ENCODE data around the gene CIDEA. TPM values are rescaled to one million over a fixed set of nuclear protein-coding genes. Genes with fewer than 3 reads are reported as not detected.

Gene CIDEA
- total and polyA plus RNA-seq, 2 experiments from 2014 or later: not detected

DNA sequence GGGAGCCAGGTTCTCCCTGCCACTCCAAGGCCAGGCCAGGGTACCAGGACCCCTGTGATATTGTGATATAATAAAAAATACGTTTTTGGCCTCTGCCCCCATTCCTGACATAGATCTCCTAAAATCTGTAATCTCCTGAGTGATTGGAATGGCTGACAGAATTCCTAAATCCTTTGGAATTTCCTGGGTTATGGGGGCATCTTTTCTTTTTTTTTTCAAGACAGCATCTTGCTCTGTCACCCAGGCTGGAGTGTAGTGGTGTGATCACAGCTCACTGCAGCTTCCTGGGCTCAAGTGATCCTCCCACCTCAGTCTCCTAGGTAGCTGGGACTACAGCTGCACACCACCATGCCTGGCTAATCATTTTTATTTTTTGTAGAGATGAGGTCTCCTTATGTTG, 27.7 kb downstream of the CIDEA start:
- Histone ChIP-seq H3K27ac (peak overlapping the region; percentile 26), H3K4me1 (ENCODE audit: low read depth) (peaks cover 38% of the 10 kb centered on the region), H3K27me3 (peaks cover 3% of the 10 kb centered on the region), H3K36me3 (no peaks in the 10 kb centered on the region), H3K4me3 (no peak overlapping the region), H3K9me3 (ENCODE audit: low read depth) (no peaks in the 10 kb centered on the region)
- TF ChIP-seq, protein P1, sequence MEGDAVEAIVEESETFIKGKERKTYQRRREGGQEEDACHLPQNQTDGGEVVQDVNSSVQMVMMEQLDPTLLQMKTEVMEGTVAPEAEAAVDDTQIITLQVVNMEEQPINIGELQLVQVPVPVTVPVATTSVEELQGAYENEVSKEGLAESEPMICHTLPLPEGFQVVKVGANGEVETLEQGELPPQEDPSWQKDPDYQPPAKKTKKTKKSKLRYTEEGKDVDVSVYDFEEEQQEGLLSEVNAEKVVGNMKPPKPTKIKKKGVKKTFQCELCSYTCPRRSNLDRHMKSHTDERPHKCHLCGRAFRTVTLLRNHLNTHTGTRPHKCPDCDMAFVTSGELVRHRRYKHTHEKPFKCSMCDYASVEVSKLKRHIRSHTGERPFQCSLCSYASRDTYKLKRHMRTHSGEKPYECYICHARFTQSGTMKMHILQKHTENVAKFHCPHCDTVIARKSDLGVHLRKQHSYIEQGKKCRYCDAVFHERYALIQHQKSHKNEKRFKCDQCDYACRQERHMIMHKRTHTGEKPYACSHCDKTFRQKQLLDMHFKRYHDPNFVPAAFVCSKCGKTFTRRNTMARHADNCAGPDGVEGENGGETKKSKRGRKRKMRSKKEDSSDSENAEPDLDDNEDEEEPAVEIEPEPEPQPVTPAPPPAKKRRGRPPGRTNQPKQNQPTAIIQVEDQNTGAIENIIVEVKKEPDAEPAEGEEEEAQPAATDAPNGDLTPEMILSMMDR (IDR thresholded peaks at IDR 0.05; ENCODE audit: low read depth, low read length): no peak
- no peak for DNase-seq (ENCODE audit: low read depth in 1 of 2, low spot score in 1 of 2)

DNA sequence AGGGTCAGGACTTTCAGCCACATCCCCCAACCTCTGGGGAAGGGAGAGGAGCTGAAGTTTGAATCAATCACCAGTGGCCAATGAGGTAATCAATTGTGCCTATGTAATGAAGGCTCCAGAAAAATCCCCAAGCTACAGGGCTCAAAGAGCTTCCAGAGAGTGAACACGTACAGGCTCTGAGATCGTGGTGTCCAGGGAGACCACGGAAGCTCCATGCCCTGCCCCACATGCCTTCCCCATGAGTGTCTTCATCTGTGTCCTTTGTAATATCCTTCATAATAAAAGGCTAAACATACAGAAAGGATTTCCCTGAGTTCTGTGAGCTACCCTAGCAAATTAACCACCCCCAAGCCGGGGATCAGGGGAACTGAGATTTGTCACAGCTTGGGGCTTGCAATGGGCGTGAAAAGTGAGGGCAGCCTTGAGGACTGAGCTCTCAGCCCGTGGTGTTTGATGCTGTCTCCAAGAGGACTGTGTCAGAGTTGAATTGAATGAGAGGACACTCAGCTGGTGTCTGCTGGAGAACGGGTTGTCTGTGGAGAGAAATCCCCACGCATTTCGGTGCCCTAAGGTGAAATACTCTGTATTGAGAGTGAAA, 28.4 kb downstream of the CIDEA start:
- H3K4me3 ChIP-seq: no peak overlapping the region
- H3K9me3 ChIP-seq (ENCODE audit: low read depth): no peaks in the 10 kb centered on the region
- no peaks in the 10 kb centered on the region for H3K36me3 ChIP-seq
- peak overlapping the region; percentile 26 for H3K27ac ChIP-seq
- H3K4me1 ChIP-seq (ENCODE audit: low read depth): peaks cover 36% of the 10 kb centered on the region
- DNase-seq (ENCODE audit: low read depth in 1 of 2, low spot score in 1 of 2): peak in 1 of 2 donors; percentile 68
- TF ChIP-seq, protein P1 (IDR thresholded peaks at IDR 0.05; ENCODE audit: low read depth, low read length): no peak
- peaks cover 9% of the 10 kb centered on the region for H3K27me3 ChIP-seq

DNA sequence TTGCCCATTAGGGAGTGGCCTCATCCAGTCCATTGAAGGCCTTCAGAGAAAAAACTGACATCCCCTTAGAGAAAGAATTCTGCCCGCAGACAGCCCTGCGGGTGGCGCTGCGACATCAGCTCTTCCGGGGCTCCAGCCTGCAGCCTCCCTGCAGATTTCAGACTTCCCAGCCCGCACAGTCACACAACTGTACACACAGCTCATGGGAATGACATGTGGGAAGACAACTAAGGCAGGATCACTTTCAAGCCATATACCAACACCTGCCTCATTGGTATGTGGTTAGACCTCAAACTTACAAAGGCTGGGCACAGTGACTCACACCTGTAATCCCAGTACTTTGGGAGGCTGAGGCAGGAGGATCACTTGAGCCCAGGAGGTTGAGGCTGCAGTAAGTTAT, 29.1 kb downstream of the CIDEA start:
- peak; percentile 33 to 52 for DNase-seq (ENCODE audit: low read depth in 1 of 2, low spot score in 1 of 2)
- H3K9me3 ChIP-seq (ENCODE audit: low read depth): no peaks in the 10 kb centered on the region
- H3K4me3 ChIP-seq: no peak overlapping the region
- H3K27me3 ChIP-seq: peaks cover 9% of the 10 kb centered on the region
- TF ChIP-seq, protein P1 (IDR thresholded peaks at IDR 0.05; ENCODE audit: low read depth, low read length): peak; percentile 38
- peaks cover 30% of the 10 kb centered on the region for H3K4me1 ChIP-seq (ENCODE audit: low read depth)
- no peaks in the 10 kb centered on the region for H3K36me3 ChIP-seq
- no peak overlapping the region for H3K27ac ChIP-seq

DNA sequence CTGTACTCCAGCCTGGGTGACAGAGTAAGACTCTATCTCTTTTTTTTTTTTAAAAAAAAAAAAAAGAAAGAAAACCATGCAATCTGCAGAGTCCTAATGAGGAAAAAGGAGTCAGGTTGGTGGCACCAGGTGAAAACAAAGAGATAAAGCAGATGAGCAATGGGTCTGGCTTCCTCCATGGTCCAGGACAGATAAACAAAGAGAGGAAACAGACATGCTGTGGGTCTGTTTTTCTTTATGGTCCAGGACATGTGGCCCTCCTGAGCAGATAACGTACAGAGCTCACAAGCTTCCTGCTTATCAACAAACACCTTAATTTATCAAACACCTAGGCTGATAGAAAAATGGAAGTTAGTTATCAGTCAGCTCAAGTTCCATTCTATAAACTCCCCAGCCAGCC, 29.5 kb downstream of the CIDEA start:
- no peak for DNase-seq (ENCODE audit: low read depth in 1 of 2, low spot score in 1 of 2)
- H3K36me3 ChIP-seq: no peaks in the 10 kb centered on the region
- H3K27me3 ChIP-seq: peaks cover 9% of the 10 kb centered on the region
- TF ChIP-seq, protein P1 (IDR thresholded peaks at IDR 0.05; ENCODE audit: low read depth, low read length): no peak
- peak overlapping the region; percentile 65 for H3K27ac ChIP-seq
- no peaks in the 10 kb centered on the region for H3K9me3 ChIP-seq (ENCODE audit: low read depth)
- H3K4me1 ChIP-seq (ENCODE audit: low read depth): peaks cover 29% of the 10 kb centered on the region
- H3K4me3 ChIP-seq: no peak overlapping the region

DNA sequence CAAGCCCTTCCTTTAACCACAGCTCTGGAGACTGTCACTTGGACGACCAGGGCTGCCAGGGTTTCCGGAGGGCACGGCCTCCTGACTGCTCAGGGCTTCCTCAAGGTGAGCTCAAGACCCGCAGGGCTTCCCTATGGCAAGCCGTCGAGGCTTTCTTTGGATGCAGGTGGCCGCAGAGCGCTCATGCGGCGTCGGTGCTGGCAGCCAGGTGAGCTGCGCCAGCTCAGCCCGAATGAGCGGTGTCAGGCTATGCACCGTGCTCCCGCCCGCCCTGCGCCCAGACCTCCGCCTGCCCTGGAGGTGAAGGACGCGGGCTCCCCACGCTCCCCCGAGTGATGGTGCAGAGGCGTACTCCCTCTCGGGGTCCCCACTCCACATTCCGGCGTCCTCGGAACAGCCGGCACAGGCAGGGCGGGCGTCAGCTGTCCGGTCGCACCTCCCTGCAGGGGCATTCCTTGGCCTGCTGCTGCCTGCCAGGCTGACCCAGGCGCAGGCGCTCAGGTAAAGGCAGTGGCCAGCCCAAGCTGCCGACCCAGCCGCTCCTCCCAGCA, 33.0 kb downstream of the CIDEA start:
- peak overlapping the region; percentile 21 for H3K4me3 ChIP-seq
- H3K27me3 ChIP-seq: peaks cover 9% of the 10 kb centered on the region
- peaks cover 16% of the 10 kb centered on the region for H3K4me1 ChIP-seq (ENCODE audit: low read depth)
- H3K9me3 ChIP-seq (ENCODE audit: low read depth): no peaks in the 10 kb centered on the region
- no peaks in the 10 kb centered on the region for H3K36me3 ChIP-seq
- DNase-seq (ENCODE audit: low read depth in 1 of 2, low spot score in 1 of 2): no peak
- no peak overlapping the region for H3K27ac ChIP-seq
- TF ChIP-seq, protein P1 (IDR thresholded peaks at IDR 0.05; ENCODE audit: low read depth, low read length): no peak

Measured in cardiac muscle cell (in vitro differentiated cells and primary cell).